Rectal smooth muscle tissue (tissue), 1 donor: Measurements from ENCODE around the gene VN1R2.
"Not testable (repeated sequence)": the region's sequence is repeated elsewhere in the genome, so short reads cannot be mapped to it uniquely, and the experiment has no call there.

ENCODE experiments used
- H3K27ac ChIP-seq: one replicate; pipeline ENCODE4 v1.7.0; 2013; ENCODE audit warnings: low read depth, low read length, inconsistent platforms
- H3K27me3 ChIP-seq: one replicate; pipeline ENCODE4 v1.7.0; 2013; ENCODE audit warnings: low read length; ENCODE audit not compliant: control insufficient read depth, insufficient read depth
- H3K36me3 ChIP-seq: one replicate; pipeline ENCODE4 v1.7.0; 2013; ENCODE audit warnings: low read length; ENCODE audit not compliant: control insufficient read depth, insufficient read depth
- H3K4me1 ChIP-seq: one replicate; pipeline ENCODE4 v1.7.0; 2013; ENCODE audit warnings: low read length; ENCODE audit not compliant: control insufficient read depth, insufficient read depth
- H3K4me3 ChIP-seq: one replicate; pipeline ENCODE4 v1.7.0; 2013; ENCODE audit warnings: low read length
- H3K9ac ChIP-seq: one replicate; pipeline ENCODE4 v1.7.0; 2013; ENCODE audit warnings: low read length

VN1R2 gene, protein sequence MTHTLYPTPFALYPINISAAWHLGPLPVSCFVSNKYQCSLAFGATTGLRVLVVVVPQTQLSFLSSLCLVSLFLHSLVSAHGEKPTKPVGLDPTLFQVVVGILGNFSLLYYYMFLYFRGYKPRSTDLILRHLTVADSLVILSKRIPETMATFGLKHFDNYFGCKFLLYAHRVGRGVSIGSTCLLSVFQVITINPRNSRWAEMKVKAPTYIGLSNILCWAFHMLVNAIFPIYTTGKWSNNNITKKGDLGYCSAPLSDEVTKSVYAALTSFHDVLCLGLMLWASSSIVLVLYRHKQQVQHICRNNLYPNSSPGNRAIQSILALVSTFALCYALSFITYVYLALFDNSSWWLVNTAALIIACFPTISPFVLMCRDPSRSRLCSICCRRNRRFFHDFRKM

DNA sequence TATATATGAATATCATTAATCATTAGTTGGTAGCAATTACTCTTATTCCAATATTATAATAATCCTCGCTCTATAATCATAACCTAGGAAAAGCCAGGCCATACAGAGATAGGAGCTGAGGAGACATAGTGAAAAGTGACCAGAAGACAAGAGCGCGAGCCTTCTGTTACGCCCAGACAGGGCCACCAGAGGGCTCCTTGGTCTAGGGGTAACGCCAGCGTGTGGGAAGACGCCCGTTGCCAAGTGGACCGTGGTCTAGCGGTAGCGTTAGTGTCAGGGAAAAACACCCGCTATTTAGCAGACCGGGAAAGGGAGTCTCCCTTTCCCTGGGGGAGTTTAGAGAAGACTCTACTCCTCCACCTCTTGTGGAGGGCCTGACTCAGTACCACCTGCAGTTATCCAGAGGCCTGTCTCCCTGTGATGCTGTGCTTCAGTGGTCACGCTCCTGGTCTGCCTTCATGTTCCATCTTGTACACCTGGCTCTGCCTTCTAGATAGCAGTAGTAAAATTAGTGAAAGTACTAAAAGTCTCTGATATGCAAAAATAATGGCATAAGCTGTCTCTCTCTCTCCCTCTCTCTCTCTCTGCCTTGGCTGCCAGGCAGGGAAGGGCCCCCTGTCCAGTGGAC lies at the start of gene VN1R2:
Gene VN1R2, plus strand, starts transcription at position 578 of the 628 bp plus-strand sequence. CDS start 84 bp downstream, outside the sequence.
- not testable (repeated sequence) for H3K27ac ChIP-seq, H3K36me3 ChIP-seq, H3K9ac ChIP-seq, H3K4me3 ChIP-seq, H3K4me1 ChIP-seq, H3K27me3 ChIP-seq

DNA sequence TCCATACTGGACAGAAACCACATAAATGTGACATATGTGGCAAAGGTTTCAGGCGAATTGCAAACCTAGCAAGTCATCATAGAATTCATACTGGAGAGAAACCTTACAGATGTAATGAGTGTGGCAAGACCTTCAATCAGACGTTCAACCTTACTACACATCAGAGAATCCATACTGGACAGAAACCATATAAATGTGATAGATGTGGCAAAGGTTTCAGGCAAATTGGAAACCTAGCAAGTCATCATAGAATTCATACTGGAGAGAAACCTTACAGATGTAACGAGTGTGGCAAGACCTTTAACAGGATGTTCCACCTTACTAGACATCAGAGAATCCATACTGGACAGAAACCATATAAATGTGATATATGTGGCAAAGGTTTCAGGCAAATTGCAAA lies 46.5 kb upstream of the VN1R2 start:
- H3K27ac ChIP-seq, H3K4me1 ChIP-seq, H3K27me3 ChIP-seq, H3K9ac ChIP-seq: not testable (repeated sequence)
- H3K36me3 ChIP-seq, result peaks cover 14% of the 10 kb centered on the region
- peak overlapping the region; percentile 2 for H3K4me3 ChIP-seq

DNA sequence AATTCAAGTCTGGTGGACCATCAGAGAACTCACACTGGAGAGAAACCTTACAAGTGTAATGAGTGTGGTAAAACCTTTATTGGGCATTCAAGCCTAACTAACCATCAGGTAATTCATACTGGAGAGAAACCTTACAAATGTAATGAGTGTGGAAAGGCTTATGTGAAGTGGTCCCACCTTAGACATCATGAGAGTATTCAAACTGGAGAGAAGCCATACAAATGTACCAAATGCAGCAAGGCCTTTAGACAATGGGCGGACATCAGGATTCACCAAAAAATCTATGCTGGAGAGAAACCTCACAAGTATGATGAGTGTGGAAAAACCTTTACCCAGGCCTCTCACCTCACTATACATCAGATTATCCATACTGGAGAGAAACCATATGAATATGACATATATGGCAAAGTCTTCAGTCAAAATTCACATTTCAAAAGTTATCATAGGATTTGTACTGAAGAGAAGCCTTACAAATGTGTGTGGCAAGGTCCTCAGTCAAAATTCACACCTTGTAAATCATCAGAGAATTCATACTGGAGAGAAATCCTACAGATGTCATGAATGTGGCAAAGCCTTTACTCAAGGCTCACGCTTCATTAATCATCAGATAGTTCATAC lies 45.3 kb upstream of the VN1R2 start:
- H3K4me1 ChIP-seq, result no peaks in the 10 kb centered on the region
- H3K4me3 ChIP-seq, result peak overlapping the region; percentile 21
- no peak overlapping the region for H3K27ac ChIP-seq
- H3K27me3 ChIP-seq, result no peaks in the 10 kb centered on the region
- H3K9ac ChIP-seq, result no peak overlapping the region
- H3K36me3 ChIP-seq, result peaks cover 14% of the 10 kb centered on the region

DNA sequence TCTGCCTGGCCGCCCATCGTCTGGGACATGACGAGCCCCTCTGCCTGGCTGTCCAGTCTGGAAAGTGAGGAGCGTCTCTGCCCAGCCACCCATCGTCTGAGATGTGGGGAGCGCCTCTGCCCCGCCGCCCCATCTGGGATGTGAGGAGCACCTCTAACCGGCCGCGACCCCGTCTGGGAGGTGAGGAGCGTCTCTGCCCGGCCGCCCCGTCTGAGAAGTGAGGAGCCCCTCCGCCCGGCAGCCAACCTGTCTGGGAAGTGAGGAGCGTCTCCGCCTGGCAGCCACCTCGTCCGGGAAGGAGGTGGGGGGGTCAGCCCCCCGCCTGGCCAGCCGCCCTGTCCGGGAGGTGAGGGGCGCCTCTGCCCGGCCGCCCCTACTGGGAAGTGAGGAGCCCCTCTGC lies 35.4 kb upstream of the VN1R2 start:
- not testable (repeated sequence) for H3K9ac ChIP-seq, H3K27ac ChIP-seq, H3K27me3 ChIP-seq, H3K4me1 ChIP-seq, H3K36me3 ChIP-seq, H3K4me3 ChIP-seq

DNA sequence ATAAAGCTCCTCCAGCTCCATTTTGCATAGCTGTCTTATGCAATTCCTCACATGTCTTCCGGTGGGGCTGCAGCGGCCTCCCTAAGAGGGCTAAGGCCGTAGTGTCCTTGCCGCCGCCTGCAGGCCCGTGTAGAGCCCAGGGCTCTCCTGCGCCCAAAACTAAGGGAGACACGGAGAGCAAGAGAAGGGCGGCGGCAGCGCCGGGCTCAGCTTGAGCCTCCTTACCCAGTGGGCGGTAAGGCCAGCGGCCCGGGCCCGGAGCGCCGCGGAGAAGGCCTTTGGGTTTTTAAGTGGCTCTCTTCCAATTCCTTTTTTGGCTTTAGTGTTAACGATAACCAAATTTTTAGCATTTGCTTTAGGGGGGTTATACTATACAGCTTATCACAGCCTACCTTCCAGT lies 33.5 kb upstream of the VN1R2 start:
- Histone ChIP-seq H3K4me1 (no peaks in the 10 kb centered on the region), H3K36me3 (no peaks in the 10 kb centered on the region), H3K9ac (no peak overlapping the region), H3K27ac (no peak overlapping the region), H3K27me3 (no peaks in the 10 kb centered on the region), H3K4me3 (no peak overlapping the region)

DNA sequence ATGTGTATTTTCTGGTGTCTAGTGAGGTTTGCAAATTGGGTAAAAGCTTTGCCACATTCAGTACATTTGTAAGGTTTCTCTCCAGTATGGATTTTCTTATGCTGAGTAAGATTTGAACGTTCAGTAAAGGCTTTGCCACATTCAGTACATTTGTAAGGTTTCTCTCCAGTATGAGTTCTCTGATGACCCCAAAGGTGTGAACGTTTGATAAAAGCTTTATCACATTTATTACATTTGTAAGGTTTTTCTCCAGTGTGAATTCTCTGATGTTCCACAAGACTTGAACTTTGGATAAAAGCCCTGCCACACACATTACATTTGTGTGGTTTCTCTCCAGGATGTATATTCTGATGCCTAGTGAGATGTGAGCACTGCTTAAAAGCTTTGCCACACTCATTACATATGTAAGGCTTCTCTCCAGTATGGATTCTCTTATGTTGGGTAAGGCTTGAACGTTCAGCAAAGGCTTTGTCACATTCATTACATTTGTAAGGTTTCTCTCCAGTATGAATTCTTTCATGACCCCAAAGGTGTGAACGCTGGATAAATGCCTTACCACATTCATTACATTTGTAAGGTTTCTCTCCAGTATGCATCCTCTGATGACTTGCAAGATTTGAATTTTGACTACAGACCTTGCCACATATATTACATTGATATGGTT lies 20.8 kb upstream of the VN1R2 start:
- H3K27me3 ChIP-seq, result no peaks in the 10 kb centered on the region
- no peak overlapping the region for H3K27ac ChIP-seq
- H3K4me1 ChIP-seq, result no peaks in the 10 kb centered on the region
- no peak overlapping the region for H3K4me3 ChIP-seq
- H3K36me3 ChIP-seq, result peaks cover 20% of the 10 kb centered on the region
- no peak overlapping the region for H3K9ac ChIP-seq

DNA sequence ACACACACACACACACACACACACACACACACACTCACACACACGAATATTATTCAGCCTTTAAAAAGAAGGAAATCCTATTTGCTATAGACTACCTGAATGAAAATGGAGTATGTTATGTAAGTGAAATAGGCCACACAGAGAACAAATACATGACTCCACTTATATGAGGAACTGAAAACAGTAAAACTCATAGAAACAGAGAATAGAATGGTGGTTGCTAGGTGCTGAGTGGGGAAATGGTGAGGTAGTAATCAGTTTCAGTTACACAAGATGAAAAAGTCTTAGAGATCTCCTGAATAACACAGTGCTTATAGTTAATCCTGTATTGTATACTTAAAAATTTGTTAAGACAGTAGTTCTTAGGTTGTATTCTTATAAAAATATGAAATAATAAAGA lies 11.6 kb upstream of the VN1R2 start:
- Histone ChIP-seq H3K4me1 (no peaks in the 10 kb centered on the region), H3K36me3 (peaks cover 21% of the 10 kb centered on the region), H3K4me3 (no peak overlapping the region), H3K9ac (no peak overlapping the region), H3K27ac (no peak overlapping the region), H3K27me3 (no peaks in the 10 kb centered on the region)

DNA sequence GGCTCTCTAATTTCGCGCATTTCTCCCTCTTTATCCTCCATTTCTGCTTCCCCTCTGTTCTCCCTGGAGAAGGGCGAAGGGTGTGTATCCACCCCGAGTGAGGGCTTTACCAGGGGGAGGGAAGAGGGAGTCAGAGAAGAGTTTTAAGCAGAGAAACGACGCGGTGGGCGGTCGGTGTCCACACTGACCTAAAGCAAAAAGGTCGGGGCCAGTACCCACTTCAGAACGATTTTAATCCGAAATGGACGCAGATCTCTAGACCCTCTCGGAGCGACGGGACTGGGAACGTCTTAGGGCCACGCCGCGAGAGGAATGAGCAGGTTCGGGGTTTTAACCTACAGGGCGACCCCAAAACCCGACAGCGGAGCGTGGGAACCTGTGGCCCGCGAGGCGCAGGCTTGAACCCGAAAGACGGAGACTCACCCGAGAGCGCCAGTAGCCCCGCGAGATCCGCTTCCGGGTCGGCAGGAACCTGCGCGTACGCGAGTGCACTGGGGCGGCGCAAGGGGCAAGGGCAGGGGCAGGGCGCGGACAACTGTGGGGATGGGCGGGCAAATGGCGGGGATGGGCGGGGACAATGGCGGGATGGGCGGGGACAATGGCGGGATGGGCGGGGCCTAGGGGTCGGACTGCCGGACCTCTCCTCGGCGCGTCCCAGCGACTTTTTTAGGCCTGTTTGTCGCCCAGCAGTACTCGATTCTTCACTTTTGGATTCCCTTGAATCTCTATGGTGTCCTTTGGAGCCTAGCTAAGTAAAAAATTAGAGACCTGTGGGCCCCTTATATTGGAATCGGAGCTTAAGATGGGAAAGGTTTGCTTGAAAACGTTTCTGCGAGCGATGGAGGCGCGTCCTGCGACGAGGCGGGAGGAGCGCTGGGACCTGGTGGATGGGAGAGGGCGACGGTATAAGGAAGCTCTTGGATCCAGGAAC lies 3.4 kb upstream of the VN1R2 start, which contains the start of gene ZNF677:
Gene ZNF677, minus strand, starts transcription at position 463 of the 931 bp plus-strand sequence. CDS start 3,323 bp downstream, outside the sequence.
- peak within 1 kb of the TSS; percentile 90 for H3K27ac ChIP-seq
- peak within 1 kb of the TSS; percentile 69 for H3K4me3 ChIP-seq
- H3K4me1 ChIP-seq, result peaks cover 5% of the 10 kb centered on the region
- peaks cover 16% of the 10 kb centered on the region for H3K36me3 ChIP-seq
- peak within 1 kb of the TSS; percentile 70 for H3K9ac ChIP-seq
- H3K27me3 ChIP-seq, result no peaks in the 10 kb centered on the region

DNA sequence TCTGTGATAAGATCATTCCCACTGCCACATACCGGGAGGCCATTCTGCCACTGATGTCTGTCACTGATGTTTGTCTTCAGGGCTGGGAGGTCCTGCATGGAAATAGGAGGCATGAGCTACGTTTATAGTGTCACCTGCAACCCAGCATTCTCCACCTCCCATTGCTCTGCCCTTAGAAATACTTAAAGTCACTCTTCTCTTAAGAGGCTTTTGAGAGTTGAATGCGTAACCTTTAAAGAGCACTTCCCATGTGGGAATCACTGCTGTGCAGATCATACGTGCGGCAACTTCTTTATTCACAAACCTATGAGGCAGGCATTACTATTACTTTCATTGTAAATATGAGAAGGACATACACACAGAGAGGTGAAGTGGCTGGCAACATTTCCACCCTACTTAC lies 9.5 kb downstream of the VN1R2 start, which contains the start of gene VN1R4:
Gene VN1R4, minus strand, starts transcription at position 101 of the 400 bp plus-strand sequence. Its CDS starts 58 bp downstream, at position 43.
- H3K27ac ChIP-seq, result not testable (repeated sequence)

DNA sequence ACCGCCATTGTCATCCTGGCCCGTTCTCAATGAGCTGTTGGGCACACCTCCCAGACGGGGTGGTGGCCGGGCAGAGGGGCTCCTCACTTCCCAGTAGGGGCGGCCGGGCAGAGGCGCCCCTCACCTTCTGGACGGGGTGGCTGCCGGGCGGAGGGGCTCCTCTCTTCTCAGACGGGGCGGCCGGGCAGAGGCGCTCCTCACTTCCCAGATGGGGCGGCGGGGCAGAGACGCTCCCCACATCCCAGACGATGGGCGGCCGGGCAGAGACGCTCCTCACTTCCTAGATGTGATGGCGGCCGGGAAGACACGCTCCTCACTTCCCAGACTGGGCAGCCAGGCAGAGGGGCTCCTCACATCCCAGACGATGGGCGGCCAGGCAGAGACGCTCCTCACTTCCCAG lies 11.8 kb downstream of the VN1R2 start:
- H3K27ac ChIP-seq, H3K9ac ChIP-seq, H3K27me3 ChIP-seq, H3K4me1 ChIP-seq, H3K4me3 ChIP-seq, H3K36me3 ChIP-seq: not testable (repeated sequence)

More for the DNA sequence above, 9.5 kb downstream of the VN1R2 start, which contains the start of gene VN1R4:
- H3K36me3 ChIP-seq, H3K9ac ChIP-seq, H3K4me3 ChIP-seq, H3K27me3 ChIP-seq, H3K4me1 ChIP-seq: not testable (repeated sequence)

DNA sequence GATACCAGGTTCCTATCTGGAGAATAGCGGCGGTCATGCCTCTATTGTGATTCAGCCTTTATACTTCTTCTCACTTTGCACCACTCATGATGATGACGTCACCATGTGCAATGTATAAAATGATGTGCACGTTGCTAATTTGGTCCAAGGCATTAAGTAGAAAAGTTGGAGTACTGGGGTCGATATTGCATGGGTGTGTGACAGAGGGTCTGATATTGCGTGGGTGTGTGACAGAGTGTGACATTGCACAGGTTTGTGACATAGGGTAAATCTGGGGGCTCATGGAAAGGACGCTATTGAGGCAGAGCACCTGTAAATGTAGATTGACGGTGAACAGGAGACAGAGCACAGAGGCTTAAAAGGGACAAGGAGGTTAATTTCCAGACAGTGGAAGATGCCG lies 14.0 kb downstream of the VN1R2 start:
- Histone ChIP-seq H3K36me3 (no peaks in the 10 kb centered on the region), H3K4me3 (no peak overlapping the region), H3K27ac (no peak overlapping the region), H3K9ac (no peak overlapping the region), H3K27me3 (no peaks in the 10 kb centered on the region), H3K4me1 (no peaks in the 10 kb centered on the region)
